ENCODE measurements around the gene HOXC5. TPM values are rescaled to one million over a fixed set of nuclear protein-coding genes. Genes with fewer than 3 reads are reported as not detected.

HOXC5 gene
- polyA plus RNA-seq, 2 of the 4 experiments (the other 2 are of a cell fraction) = 0.41 to 0.98 TPM

GRCh38 chr12:54042970-54043853 lies 10.4 kb downstream of the HOXC5 start (continued):
- no peak for TF ChIP-seq SREBF2 (IDR thresholded peaks at IDR 0.05)
- no peak for TF ChIP-seq RAD21 (conservative IDR thresholded peaks at IDR 0.05 in 1 of 2, IDR thresholded peaks at IDR 0.05 in 1 of 2)
- no peak for TF ChIP-seq TP53 (CRISPR knock-in tag; IDR thresholded peaks at IDR 0.05)
- TF ChIP-seq POLR2AphosphoS2 (conservative IDR thresholded peaks at IDR 0.05; ENCODE audit: low read length) = no peak
- TF ChIP-seq EP300 (IDR thresholded peaks at IDR 0.05) = no peak
- TF ChIP-seq MAX (IDR thresholded peaks at IDR 0.05) = no peak
- no peak for TF ChIP-seq REST (IDR thresholded peaks at IDR 0.05)

- ChIA-PET POLR2A (no interaction called here), CTCF (interaction anchor here (0.7 to 27.9 kb wide), 9 partner anchors 7 to 287 kb away, joined by 3 to 476 read pairs (median 3); partner anchors contain the start of genes HOXC4, HOXC5 and SMUG1)
- ATAC-seq (no peak), DNase-seq (ENCODE audit: low read depth in 1 of 2, low spot score in 1 of 2) (no peak), FAIRE-seq (no peak)
- no peak overlapping the region for H3K4me2 ChIP-seq
- H3K9me3 ChIP-seq = no peaks in the 10 kb centered on the region
- no peaks in the 10 kb centered on the region for H3K4me1 ChIP-seq
- TF ChIP-seq BCL3 (IDR thresholded peaks at IDR 0.05) = no peak
- TF ChIP-seq RARB (CRISPR knock-in tag; IDR thresholded peaks at IDR 0.05) = no peak
- TF ChIP-seq ZNF302 (CRISPR knock-in tag; IDR thresholded peaks at IDR 0.05) = no peak
- TF ChIP-seq KDM1A (IDR thresholded peaks at IDR 0.05; ENCODE audit: low read depth) = no peak
- TF ChIP-seq REST (IDR thresholded peaks at IDR 0.05) = no peak
- no peak for TF ChIP-seq HMGXB4 (CRISPR knock-in tag; IDR thresholded peaks at IDR 0.05; ENCODE audit: borderline replicate concordance)
- no peak for TF ChIP-seq EP300 (IDR thresholded peaks at IDR 0.05)
- TF ChIP-seq RFX5 (IDR thresholded peaks at IDR 0.05) = no peak
- no peak for TF ChIP-seq RAD21 (conservative IDR thresholded peaks at IDR 0.05 in 1 of 2, IDR thresholded peaks at IDR 0.05 in 1 of 2)
- TF ChIP-seq HOXA7 (CRISPR knock-in tag; IDR thresholded peaks at IDR 0.05) = no peak
- no peak for TF ChIP-seq ATOH8 (CRISPR knock-in tag; IDR thresholded peaks at IDR 0.05; ENCODE audit: low read depth)
- no peak for TF ChIP-seq MAFK (IDR thresholded peaks at IDR 0.05; ENCODE audit: partially characterized antibody)
- no peak for TF ChIP-seq POLR2A (IDR thresholded peaks at IDR 0.05; ENCODE audit: low read length)
- TF ChIP-seq ESRRA (IDR thresholded peaks at IDR 0.05; ENCODE audit: borderline replicate concordance, low read length) = no peak
- no peak for TF ChIP-seq SMC3 (IDR thresholded peaks at IDR 0.05)
- TF ChIP-seq CBX2 (IDR thresholded peaks at IDR 0.05; ENCODE audit: borderline replicate concordance, low read depth) = no peak
- no peak for TF ChIP-seq EHMT2 (IDR thresholded peaks at IDR 0.05; ENCODE audit: low read depth)
- no peak overlapping the region for H3K27ac ChIP-seq
- 81% methylated on average over 5 of the region's 5 CpGs for WGBS (ENCODE audit: missing lambda C conversion rate)
- no peak overlapping the region for H3K4me3 ChIP-seq
Observed at GRCh38 chr12:54044425-54045103, 11.7 kb downstream of the HOXC5 start.
